A549 (cell line): ENCODE measurements around the gene MBNL2. TPM values are rescaled to one million over a fixed set of nuclear protein-coding genes. Genes with fewer than 3 reads are reported as not detected.

Source experiments
- ATAC-seq, 2 experiments: fragments of 200-7000 bp in 1 of 2; fragments of >200 bp in 1 of 2; cut with Nextera tagmentation in 1 of 2; cut with Tn5 transposase in 1 of 2; 3 replicates each; pipeline versions ENCODE4 v1.8.0 to v1.9.1; 2018 to 2020; ENCODE audit warnings: mild to moderate bottlenecking in 1 of 2, moderate library complexity in 1 of 2
- CTCF ChIA-PET: fragments of 300-600 bp; sonication (Branson Sonifier 250); formaldehyde crosslinking; extraction: SDS; loops from one replicate; lab custom pipeline; 2021; ENCODE audit warnings: antibody characterized with exemption, inconsistent platforms; lab: Yijun Ruan, JAX
- POLR2A ChIA-PET: fragments of 350-600 bp; formaldehyde crosslinking; extraction: SDS; loops from one replicate; lab custom pipeline; 2021; ENCODE audit warnings: antibody characterized with exemption, inconsistent platforms; lab: Yijun Ruan, JAX
- DNase-seq, 2 experiments: peaks; one replicate each; pipeline versions ENCODE4 v3.0.0 to v3.0.0-alpha.2; 2011 to 2016; ENCODE audit warnings: low read depth in 1 of 2, low spot score in 1 of 2
- FAIRE-seq: peaks from 2 replicates; lab custom pipeline; 2011; peaks lifted over from hg19 to GRCh38; lab: Jason Lieb, UNC
- H3K27ac ChIP-seq, 2 experiments: fragments of >200 bp; sonication (Bioruptor Twin); formaldehyde crosslinking; 3 replicates each; pipeline ENCODE4 v1.5.1; 2016 to 2017
- H3K4me1 ChIP-seq: fragments of >200 bp; sonication (Bioruptor Twin); formaldehyde crosslinking; 3 replicates; pipeline ENCODE4 v1.6.1; 2016
- H3K4me2 ChIP-seq: fragments of >200 bp; sonication (Bioruptor Twin); formaldehyde crosslinking; 3 replicates; pipeline ENCODE4 v1.6.1; 2016
- H3K4me3 ChIP-seq: fragments of >200 bp; sonication (Bioruptor Twin); formaldehyde crosslinking; 3 replicates; pipeline ENCODE4 v1.5.1; 2016
- H3K9me3 ChIP-seq: fragments of >200 bp; sonication (Bioruptor Twin); formaldehyde crosslinking; 3 replicates; pipeline ENCODE4 v1.6.1; 2016
- ATOH8 ChIP-seq: fragments of 250-450 bp; sonication (Bioruptor Pico); IDR thresholded peaks from 2 replicates; pipeline ENCODE4 v1.5.0; 2020; ENCODE audit warnings: low read depth, mild to moderate bottlenecking, moderate library complexity
- BCL3 ChIP-seq: fragments of >200 bp; sonication (Bioruptor Twin); formaldehyde crosslinking; IDR thresholded peaks from 3 replicates; pipeline ENCODE4 v1.6.1; 2016
- BHLHE40 ChIP-seq: IDR thresholded peaks from 2 replicates; pipeline ENCODE4 v1.6.1; 2012; ENCODE audit warnings: low read depth, low read length, inconsistent platforms
- E2F6 ChIP-seq: IDR thresholded peaks from 2 replicates; pipeline ENCODE4 v1.6.1; 2012; ENCODE audit warnings: low read depth, borderline replicate concordance
- ELK1 ChIP-seq: fragments of 150-350 bp; IDR thresholded peaks from 2 replicates; pipeline ENCODE4 v1.6.1; 2014; ENCODE audit warnings: low read depth, mild to moderate bottlenecking, low read length
- EP300 ChIP-seq, 2 experiments: fragments of >200 bp; sonication (Bioruptor Twin); formaldehyde crosslinking; IDR thresholded peaks; 2 replicates in 1 of 2; 3 replicates in 1 of 2; pipeline ENCODE4 v1.6.1; 2016 to 2017
- FOSL2 ChIP-seq, 2 experiments: fragments of 450-650 bp in 1 of 2; fragments of >200 bp in 1 of 2; sonication (Bioruptor Twin) in 1 of 2; formaldehyde crosslinking; IDR thresholded peaks; 2 replicates each; pipeline versions ENCODE4 v1.5.0 to v1.6.1; 2016 to 2020; ENCODE audit warnings: mild to moderate bottlenecking in 1 of 2, moderate library complexity in 1 of 2
- HES2 ChIP-seq: fragments of >200 bp; sonication (Bioruptor Twin); formaldehyde crosslinking; IDR thresholded peaks from 2 replicates; pipeline ENCODE4 v1.6.1; 2016
- HEYL ChIP-seq: fragments of 250-450 bp; sonication (Bioruptor Pico); IDR thresholded peaks from 2 replicates; pipeline ENCODE4 v1.8.0; 2021; ENCODE audit warnings: mild to moderate bottlenecking, moderate library complexity
- HMGXB4 ChIP-seq: fragments of 250-450 bp; sonication (Bioruptor Pico); IDR thresholded peaks from 2 replicates; pipeline ENCODE4 v1.5.0; 2021; ENCODE audit warnings: mild to moderate bottlenecking, moderate library complexity, borderline replicate concordance
- HOXB5 ChIP-seq: fragments of 250-450 bp; sonication (Bioruptor Pico); IDR thresholded peaks from 2 replicates; pipeline ENCODE4 v1.5.0; 2020; ENCODE audit warnings: mild to moderate bottlenecking, moderate library complexity
- JUN ChIP-seq, 2 experiments: fragments of >200 bp; sonication (Bioruptor Twin); formaldehyde crosslinking; IDR thresholded peaks; 2 replicates in 1 of 2; 3 replicates in 1 of 2; pipeline ENCODE4 v1.6.1; 2016 to 2017
- JUNB ChIP-seq: fragments of >200 bp; sonication (Bioruptor Twin); formaldehyde crosslinking; IDR thresholded peaks from 2 replicates; pipeline ENCODE4 v1.6.1; 2016
- KDM5A ChIP-seq: fragments of 200-600 bp; sonication (generic); IDR thresholded peaks from 2 replicates; pipeline ENCODE4 v1.6.1; 2016; ENCODE audit warnings: antibody characterized with exemption, mild to moderate bottlenecking
- MAZ ChIP-seq: fragments of 150-350 bp; IDR thresholded peaks from 2 replicates; pipeline ENCODE4 v1.6.1; 2014; ENCODE audit warnings: antibody characterized with exemption, low read depth, low read length, borderline replicate concordance
- NFE2L2 ChIP-seq: fragments of 150-350 bp; conservative IDR thresholded peaks from 2 replicates; pipeline ENCODE4 v1.6.1; 2014; ENCODE audit warnings: low read length
- NPAS2 ChIP-seq: fragments of 250-450 bp; sonication (Bioruptor Pico); IDR thresholded peaks from 2 replicates; pipeline ENCODE4 v1.8.0; 2022; ENCODE audit warnings: mild to moderate bottlenecking, moderate library complexity, borderline replicate concordance
- PBX3 ChIP-seq: IDR thresholded peaks from 2 replicates; pipeline ENCODE4 v1.6.1; 2012
- POLR2A ChIP-seq: IDR thresholded peaks from 2 replicates; pipeline ENCODE4 v1.6.1; 2012; ENCODE audit warnings: mild to moderate bottlenecking, low read length
- POLR2AphosphoS2 ChIP-seq: conservative IDR thresholded peaks from 2 replicates; pipeline ENCODE4 v1.6.1; 2012; ENCODE audit warnings: low read length, improper control_type of control experiment, inconsistent platforms
- SREBF2 ChIP-seq: fragments of 450-650 bp; IDR thresholded peaks from 2 replicates; pipeline ENCODE4 v1.6.1; 2014; ENCODE audit warnings: mild to moderate bottlenecking, moderate library complexity
- USF2 ChIP-seq: fragments of 450-650 bp; IDR thresholded peaks from 2 replicates; pipeline ENCODE4 v1.6.1; 2014; ENCODE audit warnings: antibody characterized with exemption
- ZC3H11A ChIP-seq: fragments of 450-650 bp; IDR thresholded peaks from 2 replicates; pipeline ENCODE4 v1.6.1; 2014; ENCODE audit warnings: antibody characterized with exemption, mild to moderate bottlenecking
- WGBS: methylation state at CpG from one replicate; pipeline ENCODE4 v1.1.6; 2017; ENCODE audit errors: missing lambda C conversion rate; 5-methylcytosine and 5-hydroxymethylcytosine counted together
- polyA plus RNA-seq, 4 experiments: library from polyadenylated mRNA; depleted of rRNA in 3 of 4; stranded (reverse); fragments of >200 nt; fragmentation: RNase III in 1 of 4; extraction: RNeasy Plus Mini Kit Qiagen cat#74134 plus additional on column Dnase treatment in 1 of 4; gene quantifications; 2 replicates in 3 of 4; 3 replicates in 1 of 4; pipeline ENCODE4 v1.2.3, GENCODE V29; 2011 to 2017

Gene MBNL2
- polyA plus RNA-seq, 2 of the 4 experiments (the other 2 are of a cell fraction): 18.7 to 20.6 TPM

- no peak for FAIRE-seq
- Histone ChIP-seq H3K9me3 (no peaks in the 10 kb centered on the region), H3K4me1 (peaks cover 22% of the 10 kb centered on the region)
- CTCF ChIA-PET: interaction anchor here (0.6 kb wide), 1 partner anchor 261 kb away, joined by 3 read pairs; no protein-coding TSS in a partner anchor
- no peak for DNase-seq
- TF ChIP-seq USF2: no peak
- no peak for TF ChIP-seq BCL3
- TF ChIP-seq EP300 (IDR thresholded peaks at IDR 0.05): no peak
- no peak for TF ChIP-seq ATOH8 (CRISPR knock-in tag)
- no peak for TF ChIP-seq ZC3H11A
- TF ChIP-seq SREBF2: no peak
- TF ChIP-seq ELK1: no peak
- TF ChIP-seq E2F6: no peak
- TF ChIP-seq MAZ: no peak
- no peak for TF ChIP-seq POLR2AphosphoS2
- TF ChIP-seq, all 56 proteins: peak for 0
- Histone ChIP-seq H3K27ac (peak overlapping the region in 1 of 2 experiments; percentile 47; a peak in 2 of 6 replicates), H3K4me3 (no peak overlapping the region), H3K4me2 (no peak overlapping the region)
- no peak for ATAC-seq
- POLR2A ChIA-PET: no interaction called here
Observed at GRCh38 chr13:97313551-97314260, 91.6 kb downstream of the MBNL2 start.

GRCh38 chr13:97316390-97316789 is 94.3 kb downstream of the MBNL2 start:
- POLR2A ChIA-PET: no interaction called here
- H3K27ac ChIP-seq: no peak overlapping the region
- TF ChIP-seq JUNB (no peak), JUN (IDR thresholded peaks at IDR 0.05) (no peak), E2F6 (no peak), HOXB5 (CRISPR knock-in tag) (no peak), NFE2L2 (no peak), EP300 (IDR thresholded peaks at IDR 0.05) (no peak), HES2 (no peak), FOSL2 (IDR thresholded peaks at IDR 0.05) (no peak), FOSL2 (CRISPR knock-in tag; IDR thresholded peaks at IDR 0.05) (no peak), BHLHE40 (no peak), NPAS2 (CRISPR knock-in tag) (no peak), HEYL (no peak), KDM5A (no peak), POLR2A (no peak), USF2 (no peak), HMGXB4 (CRISPR knock-in tag) (no peak), PBX3 (no peak)
- TF ChIP-seq, all 56 proteins: peak for 0
- no peak overlapping the region for H3K4me3 ChIP-seq
- H3K4me1 ChIP-seq: peaks cover 12% of the 10 kb centered on the region
- CTCF ChIA-PET: no interaction called here
- ATAC-seq (no peak), FAIRE-seq (no peak), DNase-seq (no peak)
- H3K4me2 ChIP-seq: no peak overlapping the region
- H3K9me3 ChIP-seq: no peaks in the 10 kb centered on the region
- 100% methylated on average over 1 of the region's 2 CpGs for WGBS
